Stimulated activated CD4-positive, alpha-beta T cell treated with anti-CD3 and anti-CD28 coated beads, Interleukin-12 subunit alpha, Interleukin-12 subunit beta, amount 100 ng/mL, for 4 hours (primary cell): ENCODE results near the gene EBP.
"Not testable (repeated sequence)": the region's sequence is repeated elsewhere in the genome, so short reads cannot be mapped to it uniquely, and the experiment has no call there.

Experiments
- DNase-seq: peaks from one replicate; pipeline ENCODE4 v3.0.0-alpha.2; 2020

EBP gene

DNA sequence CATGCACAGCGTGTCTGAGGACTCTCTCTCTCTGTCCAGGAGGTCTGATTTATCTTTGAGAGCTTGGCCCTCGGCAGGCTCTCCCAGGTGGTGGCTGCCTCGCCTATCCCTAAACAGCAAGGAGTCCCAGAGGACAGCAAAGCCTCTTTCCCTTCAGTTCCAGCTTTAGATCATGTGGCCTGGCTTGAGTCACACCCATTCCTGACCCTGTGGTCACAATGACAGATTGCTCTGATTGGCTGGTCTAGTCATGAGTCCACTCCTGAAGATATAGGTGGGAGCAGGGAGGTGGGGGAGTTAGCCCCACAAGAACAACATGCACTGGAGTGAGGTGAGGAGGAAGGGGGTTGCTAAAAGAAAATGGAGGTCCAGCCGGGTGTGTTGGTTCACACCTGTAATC is 24.9 kb upstream of the EBP start:
- DNase-seq = no peak

DNA sequence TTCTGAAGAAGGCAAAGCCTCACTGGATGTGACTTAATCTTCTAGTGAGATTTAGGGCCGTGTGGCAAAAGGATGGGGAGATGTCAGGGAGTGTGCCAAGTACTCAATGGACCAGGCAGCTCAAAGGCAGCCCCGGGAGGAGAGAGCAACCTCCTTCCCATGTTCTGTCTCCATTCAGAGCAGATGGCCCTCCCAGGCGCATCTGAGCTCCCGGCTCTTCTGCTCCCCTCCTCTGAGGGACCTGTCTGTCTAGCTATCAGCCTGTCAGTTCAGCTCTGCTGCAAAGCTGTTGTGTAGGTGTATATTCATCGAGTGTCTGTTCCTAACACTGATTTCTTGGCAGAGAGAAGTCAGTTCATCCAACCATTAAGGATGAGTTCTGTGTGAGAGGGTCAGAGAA is 23.7 kb upstream of the EBP start:
- no peak for DNase-seq

DNA sequence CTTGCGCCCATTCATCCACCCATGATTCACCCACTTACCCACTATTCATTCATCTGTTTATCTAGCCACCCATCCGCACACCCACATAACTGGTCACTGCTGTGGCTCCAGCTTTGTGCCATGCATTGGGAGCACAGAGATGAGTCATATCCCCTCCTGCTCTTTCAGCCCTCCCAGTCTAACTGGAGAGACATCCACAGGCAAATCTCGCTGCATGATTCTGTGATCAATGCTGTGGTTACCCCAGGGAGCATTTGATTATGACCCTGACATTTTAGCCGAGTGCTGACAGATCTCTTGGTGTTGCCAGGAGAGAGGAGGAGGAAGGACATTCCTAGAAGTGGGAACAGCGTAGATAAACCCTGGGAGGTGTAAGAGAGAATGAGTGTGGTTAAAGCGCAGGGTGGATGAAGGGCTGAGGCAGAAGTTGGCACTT is 23.2 kb upstream of the EBP start:
- no peak for DNase-seq

DNA sequence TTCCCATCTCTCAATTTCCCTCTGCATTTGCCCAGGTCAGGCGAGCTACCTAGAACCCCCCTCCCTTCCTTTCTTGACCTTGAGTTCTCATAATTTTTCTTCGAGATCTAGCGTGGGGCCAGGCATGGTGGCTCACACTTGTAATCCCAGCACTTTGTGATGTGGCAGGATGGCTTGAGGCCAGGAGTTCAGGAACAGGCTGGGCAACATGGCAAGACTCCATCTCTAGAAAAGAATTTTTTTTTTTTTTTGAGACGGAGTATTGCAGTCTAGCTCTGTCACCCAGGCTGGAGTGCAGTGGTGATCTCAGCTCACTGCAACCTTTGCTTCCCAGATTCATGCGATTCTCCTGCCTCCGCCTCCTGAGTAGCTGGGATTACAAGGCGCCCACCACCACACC is 17.3 kb upstream of the EBP start:
- no peak for DNase-seq

DNA sequence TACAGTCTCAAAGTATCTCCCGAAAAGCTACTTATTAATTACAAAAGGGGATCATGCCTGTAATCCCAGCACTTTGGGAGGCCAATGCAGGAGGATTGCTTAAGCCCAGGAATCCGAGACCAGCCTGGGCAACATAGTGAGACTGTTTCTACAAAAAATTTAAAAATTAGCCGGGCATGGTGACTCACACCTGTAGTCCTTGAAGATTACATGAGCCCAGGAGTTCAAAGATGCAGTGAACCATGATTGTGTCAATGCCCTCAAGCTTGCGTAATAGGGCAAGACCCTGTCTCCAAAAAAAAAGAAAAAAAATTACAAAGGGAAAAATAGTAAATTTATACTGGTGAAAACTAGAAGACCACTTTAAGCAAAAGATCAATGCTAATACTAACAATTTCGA is 16.1 kb upstream of the EBP start:
- no peak for DNase-seq

DNA sequence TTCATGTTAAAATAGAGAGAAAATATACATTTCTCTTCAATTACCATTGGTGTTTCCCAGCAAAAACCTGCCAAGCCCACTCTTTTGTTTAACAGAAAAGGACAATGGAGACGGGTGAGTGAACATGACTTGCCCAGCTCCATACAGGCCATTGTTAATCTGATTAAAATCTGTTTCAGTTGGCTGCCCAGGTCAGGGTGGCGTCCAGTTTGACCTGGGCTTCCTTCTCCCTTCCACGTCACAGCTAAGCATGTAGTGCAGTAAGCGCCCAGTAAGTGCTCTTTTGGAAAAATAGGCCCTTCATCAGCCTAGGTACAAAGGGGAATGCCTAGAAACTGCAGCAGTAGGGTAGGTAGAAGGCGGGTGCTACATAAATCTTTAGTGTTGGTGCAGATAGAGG is 14.4 kb upstream of the EBP start:
- no peak for DNase-seq

DNA sequence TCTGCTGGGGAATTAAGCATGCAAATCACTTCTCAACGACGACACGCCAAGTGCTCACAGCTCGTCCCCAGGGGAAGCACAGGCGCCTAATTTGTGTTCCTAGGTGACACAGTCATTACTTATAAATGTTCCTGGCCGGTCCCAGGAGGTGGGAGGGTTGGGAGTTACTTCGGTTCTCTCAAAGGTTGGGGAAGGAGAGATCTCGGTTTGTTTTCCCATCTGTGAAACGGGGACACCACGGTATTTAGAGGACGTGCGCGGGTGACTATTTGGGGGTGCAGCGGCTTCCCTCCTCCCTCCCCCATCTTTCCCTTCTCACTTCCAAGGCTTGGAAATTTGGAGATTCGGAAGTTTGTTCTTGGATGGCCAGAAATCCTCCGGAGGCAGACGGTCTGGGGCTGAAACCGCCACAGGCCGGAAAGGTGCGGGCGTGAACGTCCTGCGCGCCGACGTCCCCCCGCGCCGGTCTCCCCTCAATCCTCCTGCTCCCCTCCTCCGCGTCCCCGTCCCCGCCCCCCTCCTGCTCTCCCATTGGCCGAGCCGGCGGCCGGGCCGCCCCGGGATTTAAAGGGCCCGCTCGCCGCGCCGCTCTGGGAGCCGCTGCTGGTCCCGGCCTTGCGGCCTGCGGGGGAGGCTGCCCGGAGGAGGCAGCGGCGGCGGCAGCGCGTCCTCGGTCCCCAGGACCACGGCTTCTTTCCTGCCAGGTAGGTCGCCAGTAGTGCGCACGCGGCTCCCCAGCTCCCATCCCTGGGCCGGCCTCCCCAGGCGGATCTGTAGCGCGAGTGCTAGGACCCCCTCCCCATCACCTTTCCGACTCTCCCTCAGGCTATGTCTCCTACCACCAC is 13.0 kb upstream of the EBP start, which contains the start of gene PORCN:
PORCN (plus strand) TSS at position 593 of the 845 bp plus-strand sequence. CDS start 829 bp downstream, outside the sequence.
- peak; percentile 78 for DNase-seq

DNA sequence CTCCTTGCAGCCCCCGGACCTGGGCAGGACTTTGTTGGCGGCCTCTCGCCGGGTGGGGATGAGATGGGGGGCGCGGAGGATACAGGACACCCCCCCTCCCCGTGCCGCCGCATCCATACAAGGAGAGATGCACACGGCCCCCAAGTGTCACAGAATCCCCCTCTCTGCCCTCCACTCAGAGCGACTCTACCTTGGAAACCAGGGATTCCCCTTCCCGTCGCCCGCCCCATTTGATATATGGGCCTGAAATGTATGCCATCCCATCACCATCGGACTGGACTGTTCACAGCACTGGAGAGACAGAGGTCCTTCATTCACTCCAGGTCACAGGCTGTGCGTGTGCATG is 12.4 kb upstream of the EBP start:
- DNase-seq = no peak

DNA sequence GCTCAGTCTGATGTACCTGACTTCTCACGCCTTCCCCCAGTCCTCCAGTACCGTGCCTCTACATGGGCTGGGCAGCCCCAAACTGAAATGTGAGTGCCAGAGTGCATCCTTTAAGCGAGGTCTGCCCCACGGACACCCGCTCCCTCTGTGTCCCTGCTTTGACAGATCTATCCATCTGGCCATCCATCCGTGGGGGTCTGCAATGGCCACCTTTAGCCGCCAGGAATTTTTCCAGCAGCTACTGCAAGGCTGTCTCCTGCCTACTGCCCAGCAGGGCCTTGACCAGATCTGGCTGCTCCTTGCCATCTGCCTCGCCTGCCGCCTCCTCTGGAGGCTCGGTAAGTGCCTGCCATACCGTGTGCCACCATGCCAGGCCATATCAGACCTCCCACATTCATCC is 12.0 kb upstream of the EBP start:
- no peak for DNase-seq

DNA sequence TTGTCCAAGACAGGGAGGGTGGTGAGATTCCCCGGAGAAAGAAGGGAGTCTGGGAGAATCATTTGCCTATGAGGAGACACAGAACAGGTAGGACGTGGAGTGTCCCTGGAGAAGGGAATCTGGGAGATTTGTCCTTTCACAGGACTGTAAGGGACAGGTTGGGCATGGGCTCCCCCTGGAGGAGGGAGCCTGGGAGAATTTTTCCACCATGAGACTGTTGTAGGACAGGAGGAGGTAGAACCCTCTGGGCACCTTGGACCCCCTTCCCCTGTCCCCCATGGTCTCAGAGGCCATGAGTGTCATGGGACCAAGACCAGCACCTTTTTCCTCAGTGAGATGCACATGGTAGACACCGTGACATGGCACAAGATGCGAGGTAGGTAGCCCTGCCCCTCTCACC is 10.0 kb upstream of the EBP start:
- DNase-seq = no peak

DNA sequence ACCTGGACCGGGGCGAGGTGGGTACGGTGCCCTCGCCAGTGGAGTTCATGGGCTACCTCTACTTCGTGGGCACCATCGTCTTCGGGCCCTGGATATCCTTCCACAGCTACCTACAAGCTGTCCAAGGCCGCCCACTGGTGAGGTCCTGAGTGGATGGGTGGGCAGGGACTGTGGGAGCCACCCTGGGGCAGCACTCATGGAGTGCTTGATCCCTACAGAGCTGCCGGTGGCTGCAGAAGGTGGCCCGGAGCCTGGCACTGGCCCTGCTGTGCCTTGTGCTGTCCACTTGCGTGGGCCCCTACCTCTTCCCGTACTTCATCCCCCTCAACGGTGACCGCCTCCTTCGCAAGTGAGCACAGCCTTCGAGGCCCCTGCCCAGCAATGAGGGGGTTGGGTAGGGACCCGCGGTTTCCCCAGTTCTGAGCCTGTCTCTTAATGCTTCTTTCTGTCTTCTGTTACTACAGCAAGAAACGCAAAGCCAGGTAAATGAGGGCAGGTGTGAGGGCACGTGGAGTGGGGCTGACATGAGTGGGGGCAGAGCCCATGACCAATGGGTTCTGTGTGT is 9.2 kb upstream of the EBP start:
- DNase-seq = no peak

DNA sequence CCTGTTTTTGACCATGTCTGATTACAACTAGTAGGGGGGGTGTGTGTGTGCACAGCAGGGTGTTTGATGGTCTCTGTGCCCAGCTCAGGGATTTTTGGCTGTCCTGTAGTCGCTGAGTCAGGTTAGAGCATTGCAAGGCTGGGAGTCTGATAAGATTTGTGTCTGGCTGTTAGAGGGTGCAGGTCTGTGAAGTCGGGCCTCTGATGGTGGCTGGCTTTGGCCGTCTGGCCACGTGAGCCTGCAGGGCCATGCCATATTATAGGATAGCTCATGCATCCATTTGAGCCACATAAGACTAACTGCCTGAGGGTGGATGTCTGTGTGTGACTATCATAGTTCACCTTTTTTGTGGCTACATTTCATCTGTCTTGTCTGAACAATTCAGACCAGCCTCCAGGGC is 7.9 kb upstream of the EBP start:
- DNase-seq = no peak

DNA sequence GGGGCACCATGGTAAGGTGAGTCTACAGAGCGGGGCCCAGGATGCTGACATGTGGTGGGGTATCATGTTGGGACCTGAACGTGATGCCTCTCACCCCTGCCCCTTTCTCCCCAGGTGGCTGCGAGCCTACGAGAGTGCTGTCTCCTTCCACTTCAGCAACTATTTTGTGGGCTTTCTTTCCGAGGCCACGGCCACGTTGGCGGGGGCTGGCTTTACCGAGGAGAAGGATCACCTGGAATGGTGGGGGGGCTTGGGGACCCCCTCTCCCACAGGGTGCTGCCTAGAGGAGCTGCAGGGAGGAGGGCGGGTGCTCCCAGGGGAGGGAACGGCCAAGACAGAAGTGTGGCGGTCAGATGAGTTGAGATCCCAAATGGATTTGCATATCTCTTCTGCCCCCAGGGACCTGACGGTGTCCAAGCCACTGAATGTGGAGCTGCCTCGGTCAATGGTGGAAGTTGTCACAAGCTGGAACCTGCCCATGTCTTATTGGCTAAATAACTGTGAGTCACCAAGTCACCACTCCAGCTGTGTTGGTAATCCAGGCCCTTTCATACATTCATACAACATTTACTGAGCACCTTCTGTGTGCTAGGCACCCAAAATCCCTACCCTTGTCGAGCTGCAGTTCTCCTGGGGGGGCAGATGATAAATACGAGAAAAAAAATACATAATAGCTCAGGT is 7.3 kb upstream of the EBP start:
- no peak for DNase-seq

DNA sequence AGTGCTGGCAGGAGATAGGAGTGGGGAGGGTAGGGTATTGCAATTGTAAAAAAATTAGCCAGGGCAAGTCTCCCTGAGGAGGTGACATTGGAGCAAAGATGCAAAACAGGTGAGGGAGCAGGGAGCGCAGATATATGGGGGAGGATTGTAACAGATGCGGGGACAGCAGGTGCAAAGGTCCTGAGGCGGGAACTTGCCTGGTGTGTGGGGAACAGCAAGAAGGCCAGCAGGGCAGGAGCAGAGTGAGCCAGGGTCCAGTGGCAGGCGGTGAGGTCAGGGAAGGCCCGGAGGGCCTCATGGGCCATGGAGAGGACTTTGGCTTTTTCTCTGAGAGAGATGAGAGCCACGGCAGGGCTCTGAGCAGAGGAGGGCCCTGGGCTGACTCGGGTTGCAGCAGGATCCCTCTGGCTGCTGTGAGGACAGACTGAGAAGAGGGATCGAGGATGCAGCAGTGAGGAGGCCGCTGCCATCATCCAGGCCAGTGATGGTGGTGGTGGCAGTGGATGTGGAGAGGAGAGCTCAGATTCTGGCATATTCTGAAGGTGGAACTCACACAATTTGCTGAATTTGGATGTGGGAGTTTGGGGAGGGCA is 6.6 kb upstream of the EBP start:
- no peak for DNase-seq

DNA sequence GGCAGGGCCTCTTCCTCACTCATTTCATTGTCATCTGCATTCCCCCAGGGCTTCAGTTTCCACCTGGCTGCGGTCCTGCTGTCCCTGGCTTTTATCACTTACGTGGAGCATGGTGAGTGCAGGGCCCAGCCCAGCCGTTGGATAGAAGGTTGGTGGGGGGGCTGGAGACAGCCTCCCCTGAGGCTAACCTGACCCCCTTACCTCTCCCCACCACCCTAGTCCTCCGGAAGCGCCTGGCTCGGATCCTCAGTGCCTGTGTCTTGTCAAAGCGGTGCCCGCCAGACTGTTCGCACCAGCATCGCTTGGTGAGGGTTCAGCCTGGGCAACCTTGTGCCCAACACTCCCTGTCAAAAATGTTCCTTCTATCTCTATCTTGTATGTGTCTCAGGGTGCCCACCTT is 5.8 kb upstream of the EBP start:
- DNase-seq = no peak

DNA sequence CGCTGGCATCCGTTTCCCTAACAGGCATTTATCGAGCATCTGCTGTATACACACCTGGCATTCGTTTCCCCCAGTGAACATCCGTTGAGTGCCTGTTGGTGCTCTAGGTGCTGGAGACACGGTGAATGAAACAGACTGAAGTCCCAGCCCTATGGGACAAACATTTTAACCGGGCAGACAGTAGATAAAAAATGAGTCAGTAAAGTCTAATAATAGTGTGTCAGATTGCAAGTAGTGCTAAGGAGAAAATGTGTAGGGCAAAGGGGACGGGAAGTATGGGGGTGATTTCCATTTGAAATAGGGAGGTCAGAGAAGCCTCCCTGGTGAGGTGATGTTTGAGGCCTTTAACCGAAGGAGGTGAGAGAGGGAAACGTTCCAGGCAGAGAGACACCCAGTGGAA is 5.3 kb upstream of the EBP start:
- DNase-seq = no peak

DNA sequence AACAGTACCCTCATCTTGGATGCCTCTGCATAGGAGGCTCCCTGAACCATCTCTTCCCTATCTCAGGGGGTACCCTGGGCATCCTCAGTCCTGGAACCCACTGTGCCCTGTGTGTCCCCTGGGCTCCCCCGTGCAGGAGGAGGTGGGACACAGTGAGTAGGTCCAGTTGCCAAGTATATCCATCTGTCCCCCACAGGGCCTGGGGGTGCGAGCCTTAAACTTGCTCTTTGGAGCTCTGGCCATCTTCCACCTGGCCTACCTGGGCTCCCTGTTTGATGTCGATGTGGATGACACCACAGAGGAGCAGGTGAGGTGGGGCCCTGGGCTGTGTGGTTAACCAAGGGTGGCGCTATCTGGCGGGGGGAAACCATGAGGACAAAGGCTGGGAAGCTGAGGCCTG is 4.6 kb upstream of the EBP start:
- DNase-seq = no peak

DNA sequence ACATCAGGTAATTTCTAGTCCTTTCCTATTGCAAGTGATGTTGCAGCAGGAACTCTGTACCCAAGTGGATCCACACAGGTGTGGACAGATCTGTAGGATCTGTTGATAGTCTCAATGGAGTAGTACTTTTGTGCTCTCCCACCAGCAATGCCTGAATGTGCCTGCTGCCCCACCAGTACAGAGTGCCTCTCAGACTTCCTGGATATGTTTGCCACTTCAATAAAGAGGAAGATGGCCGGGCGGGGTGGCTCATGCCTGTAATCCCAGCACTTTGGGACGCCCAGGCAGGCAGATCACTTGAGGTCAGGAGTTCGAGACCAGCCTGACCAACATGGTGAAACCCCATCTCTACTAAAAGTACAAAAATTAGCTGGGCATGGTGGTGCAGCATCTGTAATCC is 2.1 kb upstream of the EBP start:
- DNase-seq = not testable (repeated sequence)

DNA sequence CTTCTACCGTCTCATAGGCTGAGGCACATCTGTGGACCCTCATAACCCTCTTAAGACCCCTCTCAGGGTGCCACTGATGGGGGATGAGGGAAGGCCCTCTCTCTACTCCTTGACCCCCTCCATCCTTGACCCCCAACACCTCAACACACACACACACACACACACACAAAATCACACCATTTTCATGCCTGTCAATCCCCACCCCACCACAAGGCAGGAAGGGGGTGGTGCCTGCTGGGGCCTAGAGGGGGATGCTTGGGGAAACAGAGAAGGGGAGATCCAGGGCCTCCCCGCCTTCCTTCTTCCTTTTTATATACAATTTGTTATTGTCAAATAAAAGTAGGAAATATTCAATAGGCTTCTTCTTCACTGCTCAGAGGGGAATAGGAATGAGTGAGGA is 1.2 kb upstream of the EBP start:
- DNase-seq = no peak

DNA sequence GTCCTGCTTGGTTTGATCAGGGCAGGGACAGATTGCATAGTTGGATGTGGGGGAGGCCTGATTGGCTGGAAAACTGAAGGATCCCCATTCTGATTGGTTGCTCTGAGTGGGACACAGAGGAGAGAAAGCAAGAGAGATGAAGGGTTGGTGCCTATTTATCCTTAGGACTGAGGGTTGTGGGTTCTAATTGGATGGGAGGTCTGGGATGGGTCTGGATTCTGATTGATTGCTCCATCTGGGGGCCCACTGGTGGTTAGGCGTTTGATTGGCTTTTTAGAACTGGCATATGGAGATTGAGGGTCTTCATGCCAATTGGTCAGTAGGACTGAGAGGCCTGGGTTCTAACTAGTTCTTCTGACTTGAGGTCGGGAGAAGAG is 644 bp upstream of the EBP start:
- no peak for DNase-seq

DNA sequence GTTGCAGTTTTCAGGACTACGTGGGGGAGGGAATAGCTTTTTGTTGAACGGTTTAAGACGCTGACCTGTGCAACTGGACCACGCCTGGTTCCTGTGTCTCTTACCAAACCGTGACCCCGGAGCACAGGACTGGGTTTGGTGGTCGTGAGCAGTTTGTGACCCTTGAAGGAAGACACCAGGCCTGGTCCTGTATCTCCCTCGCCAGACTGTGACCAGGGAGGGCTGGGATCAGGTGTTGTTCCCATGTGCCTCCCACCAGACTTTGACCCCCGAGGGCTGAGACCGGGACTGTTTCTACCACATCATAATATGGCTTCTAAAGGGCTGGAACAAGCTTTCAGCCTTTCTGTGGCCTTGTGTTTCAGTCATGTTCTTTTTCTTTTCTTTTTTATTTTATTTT is 683 bp downstream of the EBP start:
- no peak for DNase-seq

DNA sequence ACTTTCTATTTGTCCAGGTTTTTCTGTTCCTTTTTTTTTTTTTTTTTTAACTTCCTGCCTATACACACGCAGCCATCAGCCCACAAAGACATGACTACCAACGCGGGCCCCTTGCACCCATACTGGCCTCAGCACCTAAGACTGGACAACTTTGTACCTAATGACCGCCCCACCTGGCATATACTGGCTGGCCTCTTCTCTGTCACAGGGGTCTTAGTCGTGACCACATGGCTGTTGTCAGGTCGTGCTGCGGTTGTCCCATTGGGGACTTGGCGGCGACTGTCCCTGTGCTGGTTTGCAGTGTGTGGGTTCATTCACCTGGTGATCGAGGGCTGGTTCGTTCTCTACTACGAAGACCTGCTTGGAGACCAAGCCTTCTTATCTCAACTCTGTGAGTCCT is 2.1 kb downstream of the EBP start:
- DNase-seq = no peak

DNA sequence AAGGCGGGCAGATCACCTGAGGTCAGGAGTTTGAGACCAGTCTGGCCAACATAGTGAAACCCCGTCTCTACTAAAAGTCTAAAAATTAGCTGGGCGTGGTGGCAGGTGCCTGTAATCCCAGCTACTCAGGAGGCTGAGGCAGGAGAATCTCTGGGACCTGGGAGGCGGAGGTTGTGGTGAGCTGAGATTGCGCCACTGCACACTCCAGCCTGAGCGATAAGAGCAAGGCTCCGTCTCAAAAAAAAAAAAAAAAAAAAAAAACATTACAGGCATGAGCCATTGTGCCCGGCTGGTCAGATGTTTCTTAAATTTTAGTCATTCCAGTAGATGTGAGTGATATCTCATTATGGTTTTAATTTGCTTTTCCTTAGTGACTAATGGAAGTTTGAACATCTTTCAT is 4.2 kb downstream of the EBP start:
- DNase-seq = not testable (repeated sequence)

DNA sequence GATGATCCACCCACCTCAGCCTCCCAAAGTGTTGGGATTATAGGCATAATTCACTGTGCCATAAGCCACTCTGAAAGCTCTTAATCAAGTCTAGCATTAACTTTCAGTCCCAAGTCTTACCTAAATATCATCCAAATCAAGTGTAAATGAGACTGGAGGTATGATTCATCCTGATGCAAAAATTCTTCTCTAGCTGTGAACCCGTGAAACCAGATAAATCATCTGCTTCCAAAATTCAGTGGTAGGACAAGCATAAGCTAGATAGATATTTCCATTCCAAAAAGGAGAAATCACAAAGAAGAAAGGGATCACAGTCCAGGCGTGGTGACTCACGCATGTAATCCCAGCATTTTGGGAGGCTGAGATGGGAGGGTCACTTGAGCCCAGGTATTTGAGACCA is 9.1 kb downstream of the EBP start:
- no peak for DNase-seq
